Activated naive CD4-positive, alpha-beta T cell treated with Interleukin-2 at 50 U/mL for 16 hours (primary cell): ENCODE data around the gene ANO8.

Source experiments
- DNase-seq: peaks from one replicate; pipeline ENCODE4 v3.0.0-alpha.2; 2020

The ANO8 gene

DNA sequence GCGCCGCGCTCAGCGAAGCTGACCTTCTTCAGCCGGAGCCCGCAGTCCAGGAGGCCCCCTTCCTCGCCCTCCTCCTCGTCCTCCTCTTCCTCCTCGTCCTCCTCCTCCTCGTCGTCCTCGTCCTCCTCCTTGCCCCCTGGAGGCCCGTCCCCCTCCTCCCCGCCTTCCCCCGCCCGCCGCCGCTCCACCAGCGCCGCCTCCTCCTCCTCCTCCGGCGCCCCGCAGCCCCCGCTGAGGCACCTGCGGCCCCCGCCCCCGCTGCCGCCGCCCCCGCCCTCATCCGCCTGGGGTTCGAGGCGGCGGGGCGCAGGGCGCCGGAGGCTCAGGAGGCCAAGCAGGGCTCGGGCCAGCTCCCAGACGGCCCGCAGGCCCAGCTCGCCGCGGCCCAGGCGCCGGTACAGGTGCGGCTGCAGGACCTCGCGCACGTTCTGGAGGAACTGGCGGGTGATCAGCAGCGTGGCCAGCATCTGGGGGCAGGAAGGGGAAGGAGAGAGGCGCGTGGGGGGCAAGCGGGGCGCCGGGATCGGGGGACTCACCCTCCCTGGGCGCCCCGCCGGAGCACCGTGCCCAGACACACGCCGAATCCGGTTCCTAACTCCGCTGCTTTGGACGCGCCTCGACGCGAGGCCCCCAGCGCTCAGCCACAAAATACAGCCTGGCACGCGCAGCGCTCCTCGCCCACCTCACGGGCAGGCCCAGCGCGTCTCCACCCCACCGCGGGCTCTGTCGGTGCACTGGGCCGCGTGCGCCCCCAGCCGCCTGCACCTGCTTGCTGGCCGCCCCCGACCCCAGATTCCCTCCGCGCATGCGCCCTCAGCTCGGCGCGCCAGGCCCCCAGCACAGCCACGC is 5.9 kb downstream of the ANO8 start:
- peak; percentile 41 for DNase-seq

DNA sequence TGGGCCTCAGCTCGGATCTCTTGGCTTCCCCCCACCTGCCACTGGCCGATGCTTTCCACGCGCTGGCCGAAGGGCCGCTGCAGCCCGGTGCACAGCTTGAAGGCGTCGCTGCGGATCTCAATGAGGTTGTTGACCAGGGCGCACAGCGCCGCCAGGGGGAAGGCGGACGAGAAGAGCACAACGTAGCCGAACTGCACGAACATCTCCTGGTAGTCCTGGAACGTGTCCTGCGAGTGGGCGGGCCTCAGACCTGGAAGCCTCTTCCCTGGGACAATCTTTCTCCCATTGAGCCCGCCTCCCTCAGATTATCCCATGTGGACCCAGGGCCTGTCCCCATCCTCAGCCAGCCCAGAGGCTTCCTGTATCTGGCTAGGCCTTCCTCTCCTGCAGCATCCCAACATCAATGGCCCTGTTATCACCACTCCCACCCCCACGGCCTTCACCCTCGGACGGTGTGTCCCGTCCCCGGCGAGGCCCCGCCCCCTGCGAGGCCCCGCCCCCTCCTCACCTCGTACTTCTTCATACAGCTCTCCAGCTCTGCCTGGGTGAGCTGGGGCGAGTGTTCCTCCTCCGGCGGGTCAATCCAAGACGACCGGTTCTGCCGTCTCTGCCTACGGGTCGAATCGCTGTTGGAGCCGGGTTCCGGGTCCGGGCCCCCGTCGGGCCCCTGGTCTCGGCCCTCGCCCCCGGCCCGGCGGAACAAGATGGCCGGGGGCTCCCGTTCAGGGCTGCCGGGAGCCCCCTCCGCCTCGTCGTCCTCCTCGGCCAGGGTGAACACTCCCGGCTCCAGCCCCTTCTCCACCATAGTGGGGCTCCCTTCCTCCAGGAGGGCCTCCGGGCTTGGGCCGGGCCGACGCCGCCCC is 6.8 kb downstream of the ANO8 start:
- DNase-seq, result peak; percentile 47

DNA sequence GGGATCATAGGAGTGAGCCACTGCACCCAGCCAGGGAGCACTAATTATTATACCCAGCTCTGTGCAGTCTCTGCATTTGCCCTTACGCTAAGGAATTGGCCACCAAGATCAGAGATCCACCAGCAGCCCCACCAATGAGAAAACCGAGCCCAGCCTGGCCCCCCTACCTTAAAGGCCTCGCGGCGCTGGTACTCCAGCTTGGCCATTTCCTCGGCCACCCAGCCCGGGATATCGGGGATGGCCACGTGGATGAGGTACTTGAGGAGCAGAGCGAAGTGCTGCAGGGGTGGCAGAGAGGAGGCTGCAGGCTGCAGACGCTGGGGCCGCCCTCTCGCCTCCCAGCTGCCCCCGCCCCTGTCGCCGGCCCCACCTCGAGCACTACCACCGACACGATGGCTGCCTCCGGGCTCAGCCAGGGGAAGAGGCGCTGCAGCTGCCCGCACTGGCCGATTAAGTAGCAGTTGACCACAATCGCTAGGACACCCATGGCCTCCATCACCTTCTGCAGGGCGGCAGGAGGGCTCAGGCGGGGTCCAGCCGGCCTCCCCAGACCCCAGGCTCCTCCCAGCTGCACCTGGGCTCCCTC is 7.5 kb downstream of the ANO8 start:
- no peak for DNase-seq

DNA sequence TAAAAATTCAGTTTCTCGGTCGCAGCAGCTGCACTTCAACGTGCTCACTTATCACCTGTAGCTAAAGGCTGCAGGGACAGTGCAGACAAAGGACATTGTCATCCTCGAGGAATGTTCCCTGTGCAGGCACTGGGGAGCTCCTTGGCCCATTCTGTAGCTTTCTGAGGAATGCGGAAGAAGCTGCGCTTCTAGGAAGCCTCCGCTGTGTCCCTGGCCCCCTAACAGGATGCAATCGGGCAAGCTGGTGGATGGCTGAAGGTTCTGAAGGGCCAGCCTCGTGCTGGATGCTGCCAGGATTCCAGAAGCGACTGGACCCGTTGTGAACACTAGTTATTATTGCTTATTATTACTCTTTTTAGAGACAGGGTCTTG is 8.1 kb downstream of the ANO8 start:
- no peak for DNase-seq

DNA sequence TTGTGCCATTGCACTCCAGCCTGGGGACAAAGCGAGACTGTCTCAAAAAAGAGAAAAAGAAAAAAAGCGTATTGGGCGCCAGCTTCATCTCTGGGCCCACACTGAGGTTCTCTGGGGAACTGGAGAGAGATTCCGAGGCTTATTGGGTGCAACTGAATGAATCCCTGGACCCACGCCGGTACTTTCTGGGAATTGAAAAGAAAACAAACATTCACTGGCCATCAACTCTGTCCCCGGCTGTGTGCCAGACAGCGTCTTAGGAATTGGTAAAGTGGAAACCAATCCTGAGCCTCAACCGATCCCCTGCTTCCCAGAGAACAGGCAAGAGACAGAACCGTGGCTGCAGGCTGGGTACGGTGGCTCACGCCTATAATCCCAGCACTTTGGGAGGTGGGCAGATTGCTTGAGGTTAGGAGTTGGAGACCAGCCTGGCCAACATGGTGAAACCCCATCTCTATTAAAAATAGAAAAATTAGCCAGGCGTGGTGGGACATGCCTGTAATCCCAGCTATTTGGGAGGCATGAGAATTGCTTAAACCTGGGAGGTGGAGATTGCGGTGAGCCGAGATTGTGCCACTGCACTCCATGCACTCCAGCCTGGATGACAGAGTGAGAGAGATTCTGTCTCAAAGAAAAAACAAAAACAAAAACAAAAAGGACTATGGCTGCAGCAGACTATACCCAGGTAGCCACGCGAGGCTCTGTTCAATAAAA is 8.6 kb downstream of the ANO8 start:
- DNase-seq, result no peak

DNA sequence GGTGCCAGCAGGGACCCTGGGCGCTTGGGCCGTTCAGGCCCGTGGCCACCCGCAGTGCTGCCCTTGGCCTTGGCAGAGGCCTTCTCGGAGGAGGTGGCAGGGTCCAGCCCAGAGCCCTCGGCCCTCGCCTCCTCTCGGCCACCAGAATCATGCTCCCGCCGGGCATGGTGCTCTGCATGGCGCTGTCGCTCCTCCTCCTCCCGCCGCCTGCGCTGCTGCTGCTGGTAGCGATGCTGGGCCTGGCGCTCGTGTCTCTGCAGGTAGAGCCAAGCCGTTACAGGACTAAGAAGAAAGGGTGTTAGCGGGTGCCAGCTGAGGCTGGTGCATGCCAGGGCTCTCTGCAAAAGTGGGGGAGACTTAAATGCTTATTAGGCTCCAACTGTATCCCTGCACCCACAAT is 9.5 kb downstream of the ANO8 start:
- no peak for DNase-seq

DNA sequence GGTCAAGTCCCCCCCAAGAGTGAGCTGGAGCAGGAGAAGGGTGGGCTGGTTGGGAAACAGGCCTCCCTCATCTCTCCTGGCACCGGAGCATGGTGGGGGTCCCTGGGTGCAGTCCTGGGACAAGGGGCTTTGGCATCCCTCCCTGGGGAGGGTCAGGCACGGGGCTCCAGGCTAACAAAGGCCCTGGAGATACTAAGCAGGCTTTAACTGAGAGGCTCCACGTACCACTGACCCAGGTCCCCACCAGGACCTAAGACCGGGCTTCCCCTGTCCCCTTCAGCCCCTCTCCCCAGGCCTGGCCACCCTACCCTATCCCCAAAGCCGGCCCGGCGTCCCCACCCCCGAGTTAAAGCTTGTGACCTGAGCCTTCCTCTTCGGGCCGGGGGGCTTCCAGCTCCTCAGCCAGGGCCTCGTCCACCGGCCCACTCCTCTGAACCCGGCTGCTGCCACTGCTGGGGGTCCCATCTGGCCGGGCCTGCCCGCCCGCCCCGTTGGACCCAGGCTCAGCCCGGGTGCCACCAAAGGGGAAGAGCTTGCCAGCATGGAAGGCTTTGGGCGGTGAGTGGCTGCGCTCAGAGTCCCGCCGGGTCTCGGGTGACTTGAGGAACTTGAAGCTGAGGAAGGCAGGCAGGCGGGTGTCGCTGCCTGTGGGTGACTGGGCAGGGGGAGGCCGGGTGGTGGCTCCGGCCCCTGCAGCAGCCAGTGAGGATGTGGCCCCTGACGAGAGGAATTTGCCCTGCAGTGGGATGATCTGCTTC is 10.1 kb downstream of the ANO8 start:
- no peak for DNase-seq

DNA sequence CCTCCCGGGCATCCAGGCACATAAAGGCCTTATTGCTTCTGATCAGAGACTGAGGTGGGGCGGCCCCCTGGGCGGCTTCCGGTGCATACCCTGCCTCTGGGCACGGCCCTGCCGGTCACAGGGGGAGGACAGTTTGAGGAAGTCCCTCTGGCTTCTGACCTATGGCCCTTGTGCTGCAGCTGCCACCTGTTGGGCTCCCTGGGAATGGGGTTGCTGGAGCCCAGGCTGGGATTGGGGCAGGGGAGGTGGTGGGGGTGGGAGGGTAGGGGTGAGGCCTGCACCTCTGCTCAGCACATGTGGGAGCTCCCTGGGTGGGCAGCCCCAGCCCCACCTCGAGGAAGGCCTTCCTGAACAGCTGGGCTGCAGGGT is 10.7 kb downstream of the ANO8 start:
- no peak for DNase-seq

DNA sequence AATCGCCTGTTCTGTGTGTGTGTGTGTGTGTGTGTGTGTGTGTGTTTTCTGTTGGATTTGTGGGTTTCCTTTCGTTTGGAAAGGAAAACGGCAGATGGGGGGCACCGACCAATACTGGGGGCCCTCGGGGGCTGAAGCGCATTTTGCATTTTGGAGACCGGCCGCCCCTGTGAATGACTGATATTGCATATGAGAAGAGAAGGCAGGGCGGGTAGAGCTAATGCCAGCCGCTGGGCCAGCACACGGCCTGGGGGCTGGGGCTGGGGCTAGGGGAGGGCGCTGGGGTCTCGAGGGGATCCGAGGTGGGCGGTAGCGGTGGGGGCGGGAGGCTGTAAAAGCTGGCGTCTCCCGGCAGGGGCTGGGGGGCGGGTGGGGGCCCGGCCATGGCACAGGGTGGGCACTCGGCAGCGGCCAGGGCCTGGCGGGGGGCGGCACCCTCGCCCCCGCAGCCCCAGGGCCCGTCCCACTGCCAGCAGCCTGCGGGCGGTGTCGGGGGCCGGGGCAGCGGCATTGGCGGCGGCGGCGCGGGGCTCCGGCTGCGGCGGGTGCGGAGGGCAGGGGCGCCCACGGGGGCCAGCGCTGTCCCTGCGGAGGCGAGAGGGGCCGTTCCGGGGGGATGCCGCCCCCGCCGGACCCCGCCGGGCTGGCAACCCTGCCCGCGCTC is 11.2 kb downstream of the ANO8 start:
- DNase-seq, result no peak

DNA sequence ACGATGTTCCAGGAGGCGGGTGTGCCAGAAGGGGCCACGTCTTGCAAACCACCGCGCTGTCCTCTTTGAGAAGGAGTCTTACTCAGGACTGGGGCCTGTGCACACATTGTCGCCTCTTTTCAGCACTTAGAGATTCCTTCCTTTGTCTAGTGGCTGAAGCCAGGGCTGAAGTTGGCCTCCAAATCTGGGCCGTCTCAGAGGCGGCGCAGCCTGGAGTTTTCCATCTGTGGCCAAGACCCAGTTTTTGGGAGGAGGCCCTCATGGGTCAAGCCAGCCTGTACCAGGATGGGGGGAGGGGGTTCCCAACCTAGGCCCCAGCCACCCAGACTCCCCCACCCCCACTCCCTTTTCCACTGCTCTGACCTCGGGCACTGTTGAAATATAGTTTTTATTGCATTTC is 11.8 kb downstream of the ANO8 start:
- DNase-seq, result no peak

DNA sequence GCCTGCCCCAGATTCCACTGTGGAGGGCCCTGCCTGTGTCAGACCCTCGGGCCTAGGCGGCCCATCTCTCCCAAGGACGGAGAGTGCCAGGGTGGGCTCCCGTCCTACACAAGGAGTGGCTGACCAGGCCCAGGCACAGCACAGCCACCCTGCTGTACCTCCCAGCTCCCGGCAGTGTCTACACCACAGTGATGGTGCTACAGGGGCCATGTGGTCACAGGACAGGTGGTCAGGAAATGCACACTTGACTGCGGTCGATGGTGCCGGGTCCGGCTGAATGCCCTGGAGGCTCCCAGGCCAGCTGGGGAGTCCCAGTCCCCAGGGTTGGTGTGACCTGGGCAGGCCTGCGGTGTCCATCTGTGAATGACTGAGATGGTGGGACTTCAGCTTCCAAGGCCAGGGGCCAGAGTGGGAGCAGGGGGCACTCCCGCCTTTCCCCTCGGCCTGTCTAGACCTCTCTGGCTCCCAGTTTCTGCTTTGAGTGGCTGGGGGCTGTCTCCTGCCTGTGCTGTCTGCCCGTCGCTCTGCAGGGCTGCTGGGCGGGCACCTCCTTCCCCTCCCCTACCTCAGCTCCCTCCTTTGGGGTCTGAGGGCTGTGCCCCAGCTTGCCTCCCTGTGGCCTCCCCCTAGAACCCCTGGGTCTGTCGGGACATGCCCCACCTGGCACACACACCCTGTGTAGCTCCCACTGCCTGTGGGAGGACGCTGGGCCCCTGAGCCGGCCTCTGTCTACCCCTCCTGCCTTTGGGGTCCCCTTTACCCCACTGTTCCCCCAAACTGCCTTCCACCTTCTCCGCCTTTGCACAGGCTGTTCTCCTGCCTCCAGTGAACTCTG is 12.8 kb downstream of the ANO8 start:
- DNase-seq, result no peak

DNA sequence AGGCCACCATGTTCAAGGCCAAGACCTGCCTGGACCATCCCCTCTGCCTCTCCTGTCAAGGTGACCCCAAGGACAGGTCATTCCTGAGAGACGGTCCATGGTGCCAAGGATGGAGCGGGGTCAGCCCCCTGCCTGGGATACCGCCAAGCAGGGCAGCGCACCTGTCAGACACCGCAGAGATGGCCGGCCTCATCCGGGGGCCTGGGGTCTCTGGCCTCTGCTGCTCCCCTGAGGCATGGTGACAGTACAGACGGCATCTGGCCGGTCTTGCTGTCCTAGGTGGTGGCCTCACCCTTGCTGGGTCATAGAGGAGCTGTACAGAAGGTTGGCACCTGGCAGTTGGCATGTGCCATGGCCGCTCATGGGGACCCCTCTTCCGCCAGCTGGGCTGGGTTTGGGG is 14.2 kb downstream of the ANO8 start:
- no peak for DNase-seq

DNA sequence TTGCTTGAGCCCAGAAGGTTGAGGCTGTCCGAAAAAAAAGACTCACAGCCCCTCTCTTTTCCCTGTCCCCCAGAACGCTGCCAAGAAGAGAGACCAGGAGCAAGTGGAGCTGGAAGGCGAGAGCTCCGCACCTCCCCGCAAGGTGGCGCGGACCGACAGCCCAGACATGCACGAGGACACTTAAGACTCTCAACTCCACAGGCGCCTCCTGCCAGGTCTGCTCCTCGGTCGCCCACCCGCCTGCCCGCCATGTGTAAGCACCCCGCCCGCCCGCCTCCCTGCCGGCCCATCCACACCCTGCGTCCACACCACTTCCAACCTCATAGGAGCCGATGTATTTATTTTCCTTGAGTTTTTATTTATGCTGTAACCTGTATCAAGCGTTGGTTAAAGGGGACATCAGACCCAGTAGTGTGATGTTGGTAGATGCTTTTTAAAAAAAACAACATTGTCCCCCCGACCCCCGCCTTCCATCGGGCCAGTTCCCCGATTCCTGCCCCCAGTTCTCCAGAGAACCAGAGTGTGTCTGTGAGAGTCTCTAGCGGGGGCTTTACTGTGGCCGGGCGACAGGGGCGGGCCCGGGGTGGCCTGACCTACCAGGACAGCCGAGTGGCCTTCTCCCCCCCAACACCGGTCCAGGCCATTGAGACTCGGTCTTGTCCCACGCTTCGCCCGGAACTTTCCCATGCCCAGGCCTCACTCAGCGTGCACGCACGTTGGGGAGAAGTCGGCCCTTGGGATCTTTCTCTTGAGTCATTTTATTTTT is 15.0 kb downstream of the ANO8 start:
- no peak for DNase-seq

DNA sequence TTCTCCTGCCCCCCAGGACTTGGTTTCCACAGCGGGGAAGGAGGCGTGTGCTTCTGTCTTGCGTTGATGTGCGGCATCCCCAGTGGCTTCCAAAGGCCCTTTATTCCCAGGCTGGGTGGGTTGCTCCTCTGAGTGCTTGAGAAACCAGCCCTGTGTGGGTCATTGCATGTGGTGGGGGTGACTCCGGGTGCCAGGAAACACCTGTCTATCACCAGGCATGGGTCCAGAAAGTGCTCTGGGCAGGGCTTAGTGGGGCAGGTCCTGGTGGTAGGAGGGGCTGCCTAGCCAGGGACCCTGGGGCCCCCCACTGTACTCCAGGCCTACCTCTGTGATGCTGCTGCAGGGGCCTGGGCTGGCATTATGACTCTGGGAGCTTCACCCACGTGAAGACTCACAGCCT is 15.7 kb downstream of the ANO8 start:
- DNase-seq, result no peak

DNA sequence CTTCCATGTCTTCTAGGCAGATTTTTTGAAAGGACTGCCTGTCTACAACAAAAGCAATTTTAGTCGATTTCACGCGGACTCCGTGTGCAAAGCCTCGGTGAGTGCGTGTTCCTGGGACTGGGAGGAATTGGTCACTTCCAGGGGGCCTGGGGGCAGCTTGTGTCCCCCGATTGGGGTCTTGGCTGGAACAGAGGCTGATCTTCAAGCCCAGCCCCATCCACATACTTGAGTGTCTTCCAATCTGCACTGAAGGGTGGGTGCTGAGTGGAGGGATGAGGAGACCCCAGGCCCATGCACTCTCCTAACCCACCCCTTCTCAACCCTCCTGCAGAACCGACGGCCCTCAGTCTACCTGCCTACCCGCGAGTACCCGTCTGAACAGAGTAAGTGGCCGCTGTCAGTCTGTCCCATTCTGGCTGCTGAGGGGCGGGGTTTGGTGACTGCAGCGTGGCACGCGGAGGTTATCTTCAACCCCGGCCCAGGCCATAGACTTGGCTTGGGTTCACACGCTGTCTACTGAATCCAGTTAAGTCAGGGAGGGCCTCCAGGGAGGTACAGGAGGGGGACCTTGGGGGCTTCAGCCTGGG is 20.6 kb downstream of the ANO8 start:
- no peak for DNase-seq

DNA sequence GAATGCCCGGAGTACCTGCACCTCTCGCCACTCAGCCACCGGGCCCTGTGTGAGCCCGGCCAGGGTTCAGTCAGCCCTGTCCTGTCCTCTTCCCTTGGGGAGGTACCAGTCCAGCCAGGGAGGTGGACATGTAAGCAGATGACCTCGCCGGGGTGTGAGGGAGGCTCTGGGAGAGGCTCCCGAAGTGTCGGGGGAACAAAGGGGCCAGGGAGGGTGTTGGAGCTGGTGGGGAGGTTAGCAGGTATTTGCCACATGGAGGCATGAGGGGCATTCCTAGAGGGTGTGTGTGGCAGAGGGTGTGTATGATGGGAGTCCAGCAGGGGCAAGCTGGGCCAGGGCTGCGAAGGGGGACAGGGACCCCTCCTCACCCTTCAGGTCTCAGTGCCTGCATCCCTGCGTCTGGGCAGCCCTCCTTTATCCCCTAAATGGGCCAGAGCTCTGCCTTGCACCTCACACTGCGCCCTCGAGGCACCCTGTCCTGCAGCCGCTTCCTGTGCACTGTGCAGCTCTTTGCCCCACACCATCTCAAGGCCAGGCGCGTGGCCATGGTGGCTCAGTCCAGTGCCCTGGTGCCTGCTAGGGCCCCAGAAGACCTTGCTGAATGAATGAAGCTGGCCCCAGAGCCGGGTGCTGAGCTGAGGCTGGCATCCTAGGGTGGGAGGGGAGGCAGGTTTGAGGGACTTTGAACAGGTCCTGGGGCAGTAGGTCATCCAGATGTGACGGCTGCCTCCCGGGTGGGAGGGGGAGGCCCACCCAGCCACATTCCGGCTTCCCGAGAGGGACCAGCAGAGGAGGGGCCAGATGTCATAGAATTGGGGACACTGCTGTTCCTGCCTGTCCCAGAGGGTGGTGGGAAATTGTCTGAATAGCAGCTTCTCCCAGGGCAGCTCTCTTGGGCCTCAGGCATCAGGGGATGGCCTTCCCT is 22.2 kb downstream of the ANO8 start:
- no peak for DNase-seq

DNA sequence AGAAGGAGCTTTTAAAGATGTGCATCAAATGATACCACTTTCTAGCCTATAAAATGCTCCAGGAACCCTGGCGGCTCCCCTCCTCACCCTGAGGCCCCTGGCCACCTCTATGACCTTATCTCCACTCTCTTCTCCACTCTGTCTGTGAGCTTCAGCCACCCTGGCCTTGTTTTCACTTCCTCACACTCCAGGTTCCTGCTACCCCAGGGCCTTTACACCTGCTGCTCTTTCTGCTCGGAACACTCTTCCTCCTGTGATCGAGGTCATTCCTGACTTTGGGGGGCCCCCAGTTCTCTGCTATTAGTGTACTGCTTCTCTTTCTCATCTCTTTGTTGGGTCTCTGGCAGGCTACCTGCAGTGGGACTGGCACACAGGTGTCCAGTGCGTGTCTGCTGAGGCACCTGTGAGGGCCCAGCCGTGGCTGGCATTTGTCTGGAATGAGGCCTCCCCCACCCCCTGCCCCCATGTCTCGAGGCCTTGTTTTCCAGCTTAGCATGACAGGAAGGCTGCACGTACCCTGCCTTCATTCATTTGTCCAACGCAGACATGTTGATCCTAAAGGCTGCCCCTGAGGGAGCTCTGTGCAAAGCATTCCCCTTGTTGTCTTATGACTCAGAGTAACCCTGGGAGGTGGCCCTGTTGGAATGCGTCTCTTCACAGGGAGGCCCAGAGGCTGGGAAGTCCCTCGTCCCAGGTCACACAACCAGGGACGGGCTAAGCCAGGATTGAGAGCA is 23.0 kb downstream of the ANO8 start:
- no peak for DNase-seq

DNA sequence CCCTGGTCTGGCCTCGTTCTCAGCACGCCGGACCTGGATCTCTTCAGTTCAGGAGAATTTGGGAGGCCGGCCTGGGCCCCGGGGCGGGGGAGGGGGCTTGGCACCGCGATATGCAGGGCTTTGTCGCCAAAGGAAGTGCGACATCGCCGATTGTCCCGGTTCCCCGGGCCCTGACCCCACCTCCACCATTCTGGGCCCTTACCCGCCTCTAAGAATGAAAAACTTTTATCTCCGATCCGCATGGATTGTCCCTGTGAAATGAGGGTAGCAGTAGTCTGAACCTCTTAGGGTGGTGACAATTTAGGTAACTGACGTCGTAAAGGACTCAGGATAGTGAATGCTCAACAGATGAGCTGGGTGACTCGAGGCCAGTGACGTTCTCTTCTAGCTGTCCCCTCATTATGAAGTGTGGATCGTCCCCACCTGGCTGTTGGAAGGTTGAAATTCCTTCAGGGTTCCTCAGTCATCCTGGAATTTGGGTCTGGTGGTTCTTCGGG is 24.6 kb downstream of the ANO8 start:
- DNase-seq, result no peak
